Measurements from ENCODE around the gene FAM161B.
A peak's percentile ranks its signal among the peaks of the same experiment; 100 is the strongest.

FAM161B gene

DNA sequence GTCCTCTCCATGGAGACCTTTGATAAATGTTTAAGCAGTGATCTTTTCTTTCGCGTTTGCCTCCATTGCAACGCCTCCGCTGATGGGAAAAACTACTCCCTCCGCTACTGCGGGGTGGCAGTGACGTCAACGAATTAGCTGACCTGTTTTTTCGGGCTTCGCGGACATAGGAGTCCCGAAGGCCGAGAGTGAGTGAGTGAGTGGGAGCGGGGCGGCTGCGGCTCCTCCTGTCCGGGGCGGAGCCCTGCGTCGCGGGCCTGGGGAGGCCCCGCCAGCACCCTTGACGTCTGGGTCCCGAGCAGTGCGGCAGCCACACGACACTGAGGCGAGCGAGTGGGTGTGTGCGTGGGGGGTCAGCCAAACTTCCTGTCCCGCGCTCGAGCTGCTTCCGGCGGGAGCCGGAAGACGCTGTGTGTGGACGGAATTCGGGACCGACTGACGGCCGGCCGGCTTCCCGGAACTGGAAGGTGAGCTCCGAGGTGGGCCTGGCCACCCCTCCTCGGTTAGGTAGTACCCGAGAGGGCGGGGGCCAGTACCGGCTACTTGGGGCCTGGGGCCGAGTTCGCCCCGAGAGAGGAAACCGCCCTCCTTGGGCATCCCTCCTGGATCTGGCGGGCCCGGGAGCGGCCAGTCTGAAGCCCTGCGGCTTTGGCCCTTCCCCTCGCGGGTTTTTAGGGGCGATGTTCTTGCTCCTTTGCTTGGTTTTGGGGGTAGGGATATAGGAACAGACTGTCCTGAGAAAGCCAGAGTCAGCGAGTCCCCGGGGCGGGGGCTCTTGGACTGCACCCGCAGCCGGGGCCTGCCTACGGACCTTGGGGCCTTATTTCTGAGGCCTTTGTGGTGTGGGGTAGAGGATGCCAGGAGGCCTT, 63.2 kb downstream of the FAM161B start, which contains the start of gene ZNF410:
Gene ZNF410, plus strand, starts transcription at position 411 of the 869 bp plus-strand sequence. CDS start 5,317 bp downstream, outside the sequence.
- Histone ChIP-seq H2AFZ (peak within 1 kb of the TSS; percentile 94), H3K36me3 (ENCODE audit: control insufficient read depth, insufficient read depth, low read length) (no peaks in the 10 kb centered on the region), H3K9me3 (ENCODE audit: control insufficient read depth, low read length) (no peaks in the 10 kb centered on the region), H3K4me2 (ENCODE audit: low read length) (peak within 1 kb of the TSS; percentile 81), H3K9ac (peak within 1 kb of the TSS; percentile 98), H3K4me1 (peaks cover 7% of the 10 kb centered on the region), H3K79me2 (peaks cover 17% of the 10 kb centered on the region), H3K27me3 (ENCODE audit: control insufficient read depth, insufficient read depth, low read length) (no peaks in the 10 kb centered on the region), H3K4me3 (ENCODE audit: low read depth, low read length) (peak within 1 kb of the TSS; percentile 67), H3K27ac (peak within 1 kb of the TSS; percentile 88)
- TF ChIP-seq, protein P1, sequence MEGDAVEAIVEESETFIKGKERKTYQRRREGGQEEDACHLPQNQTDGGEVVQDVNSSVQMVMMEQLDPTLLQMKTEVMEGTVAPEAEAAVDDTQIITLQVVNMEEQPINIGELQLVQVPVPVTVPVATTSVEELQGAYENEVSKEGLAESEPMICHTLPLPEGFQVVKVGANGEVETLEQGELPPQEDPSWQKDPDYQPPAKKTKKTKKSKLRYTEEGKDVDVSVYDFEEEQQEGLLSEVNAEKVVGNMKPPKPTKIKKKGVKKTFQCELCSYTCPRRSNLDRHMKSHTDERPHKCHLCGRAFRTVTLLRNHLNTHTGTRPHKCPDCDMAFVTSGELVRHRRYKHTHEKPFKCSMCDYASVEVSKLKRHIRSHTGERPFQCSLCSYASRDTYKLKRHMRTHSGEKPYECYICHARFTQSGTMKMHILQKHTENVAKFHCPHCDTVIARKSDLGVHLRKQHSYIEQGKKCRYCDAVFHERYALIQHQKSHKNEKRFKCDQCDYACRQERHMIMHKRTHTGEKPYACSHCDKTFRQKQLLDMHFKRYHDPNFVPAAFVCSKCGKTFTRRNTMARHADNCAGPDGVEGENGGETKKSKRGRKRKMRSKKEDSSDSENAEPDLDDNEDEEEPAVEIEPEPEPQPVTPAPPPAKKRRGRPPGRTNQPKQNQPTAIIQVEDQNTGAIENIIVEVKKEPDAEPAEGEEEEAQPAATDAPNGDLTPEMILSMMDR (IDR thresholded peaks at IDR 0.05), result no peak

DNA sequence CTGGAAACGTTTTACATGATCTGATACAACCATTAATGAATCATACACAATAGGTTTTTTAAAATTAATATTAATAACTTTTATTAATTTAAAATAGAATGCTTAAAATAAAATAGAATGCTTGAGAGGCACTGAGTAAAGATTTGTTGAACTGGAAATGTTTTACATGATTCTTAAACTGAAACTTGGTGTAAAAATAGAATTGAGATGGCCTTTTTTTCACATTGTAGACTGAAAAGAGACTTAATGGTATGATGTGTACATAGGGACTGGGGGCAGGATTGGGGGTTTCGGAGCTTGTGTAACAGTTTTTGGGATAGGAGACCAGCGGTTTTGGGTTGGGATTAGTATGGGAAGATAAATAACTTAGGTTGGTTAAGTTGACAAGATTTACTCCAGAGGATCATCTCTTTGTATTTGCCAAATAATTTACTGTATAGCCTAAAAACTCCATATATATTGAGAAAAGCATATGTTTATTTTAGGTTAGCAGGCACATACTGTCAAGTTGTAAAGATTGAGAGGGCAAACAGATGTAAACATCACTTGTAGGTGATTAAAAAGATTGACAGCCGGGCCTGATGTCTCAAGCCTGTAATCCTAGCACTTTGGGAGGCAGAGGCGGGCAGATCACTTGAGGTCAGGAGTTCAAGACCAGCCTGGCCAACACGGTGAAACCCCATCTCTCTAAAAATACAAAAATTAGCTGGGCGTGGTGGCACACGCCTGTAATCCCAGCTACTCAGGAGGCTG, 65.3 kb downstream of the FAM161B start:
- Histone ChIP-seq H3K9ac (no peak overlapping the region), H3K4me2 (ENCODE audit: low read length) (no peak overlapping the region), H3K36me3 (ENCODE audit: control insufficient read depth, insufficient read depth, low read length) (no peaks in the 10 kb centered on the region), H3K79me2 (peaks cover 15% of the 10 kb centered on the region), H3K9me3 (ENCODE audit: control insufficient read depth, low read length) (no peaks in the 10 kb centered on the region), H3K27ac (no peak overlapping the region), H3K4me1 (peaks cover 7% of the 10 kb centered on the region), H3K4me3 (ENCODE audit: low read depth, low read length) (no peak overlapping the region), H2AFZ (no peak overlapping the region), H3K27me3 (ENCODE audit: control insufficient read depth, insufficient read depth, low read length) (no peaks in the 10 kb centered on the region)
- TF ChIP-seq, protein P1 (IDR thresholded peaks at IDR 0.05), result no peak
